Breast epithelium (tissue), 4 donors: ENCODE data around the gene PRKAR1B. TPM values are rescaled to one million over a fixed set of nuclear protein-coding genes. Genes with fewer than 3 reads are reported as not detected.

Experiments used
- DNase-seq, 2 donors: peaks; one replicate each; pipeline ENCODE4 v3.0.0-alpha.2; 2019; ENCODE audit warnings: low spot score in 2 of 2
- H3K27ac ChIP-seq, 2 donors: fragments of 200-600 bp; sonication (generic) in 1 of 2; one replicate each; pipeline ENCODE4 v1.5.1; 2016 to 2019; ENCODE audit warnings: mild to moderate bottlenecking in 1 of 2
- H3K27me3 ChIP-seq, 2 donors: fragments of 200-600 bp; sonication (generic) in 1 of 2; one replicate each; pipeline versions ENCODE4 v1.5.1 to v1.6.0; 2017 to 2019; ENCODE audit warnings: control low read depth in 1 of 2, mild to moderate bottlenecking in 1 of 2
- H3K36me3 ChIP-seq: fragments of 200-600 bp; one replicate; pipeline ENCODE4 v1.5.1; 2019
- H3K4me1 ChIP-seq, 2 donors: fragments of 200-600 bp; sonication (generic); one replicate each; pipeline ENCODE4 v1.5.1; 2016 to 2019; ENCODE audit warnings: control low read depth in 1 of 2
- H3K4me3 ChIP-seq, 3 donors: fragments of 200-600 bp; sonication (generic); 1 replicate in 2 of 3; 2 replicates in 1 of 3; pipeline ENCODE4 v1.5.1; 2016 to 2019; ENCODE audit warnings: mild to moderate bottlenecking in 3 of 3, moderate library complexity in 2 of 3
- H3K9me3 ChIP-seq, 2 donors: fragments of 200-600 bp; sonication (generic) in 1 of 2; one replicate each; pipeline ENCODE4 v1.5.1; 2016 to 2019; ENCODE audit warnings: control low read depth in 1 of 2
- POLR2A ChIP-seq: fragments of 450-650 bp; IDR thresholded peaks from one replicate; pipeline ENCODE4 v1.6.1; 2016; ENCODE audit warnings: antibody characterized with exemption, mild to moderate bottlenecking, moderate library complexity
- POLR2AphosphoS5 ChIP-seq, 3 donors: sonication (generic); formaldehyde crosslinking; IDR thresholded peaks; one replicate each; pipeline ENCODE4 v1.6.1; 2017; ENCODE audit warnings: antibody characterized with exemption in 3 of 3
- intact Hi-C: fragments of 100-400 bp; cut with DNase I; formaldehyde crosslinking; loops from one replicate; pipeline ENCODE4 v1.15.1; 2023; ENCODE audit warnings: low total_unique reads
- total RNA-seq, 3 donors: library from RNA; depleted of rRNA; stranded (reverse); fragments of >200 nt; gene quantifications; one replicate each; pipeline ENCODE4 v1.1.0, GENCODE V29; 2016
- TF ChIP-seq, protein P1 (sequence below), 3 donors: fragments of 450-650 bp; IDR thresholded peaks; one replicate each; pipeline ENCODE4 v1.5.1; 2016 to 2017; ENCODE audit warnings: antibody characterized with exemption in 3 of 3, mild to moderate bottlenecking in 3 of 3, moderate library complexity in 3 of 3

The PRKAR1B gene
- total RNA-seq, 3 donors from 2014 or later: 3.7 to 10.5 (median 7.9) TPM

DNA sequence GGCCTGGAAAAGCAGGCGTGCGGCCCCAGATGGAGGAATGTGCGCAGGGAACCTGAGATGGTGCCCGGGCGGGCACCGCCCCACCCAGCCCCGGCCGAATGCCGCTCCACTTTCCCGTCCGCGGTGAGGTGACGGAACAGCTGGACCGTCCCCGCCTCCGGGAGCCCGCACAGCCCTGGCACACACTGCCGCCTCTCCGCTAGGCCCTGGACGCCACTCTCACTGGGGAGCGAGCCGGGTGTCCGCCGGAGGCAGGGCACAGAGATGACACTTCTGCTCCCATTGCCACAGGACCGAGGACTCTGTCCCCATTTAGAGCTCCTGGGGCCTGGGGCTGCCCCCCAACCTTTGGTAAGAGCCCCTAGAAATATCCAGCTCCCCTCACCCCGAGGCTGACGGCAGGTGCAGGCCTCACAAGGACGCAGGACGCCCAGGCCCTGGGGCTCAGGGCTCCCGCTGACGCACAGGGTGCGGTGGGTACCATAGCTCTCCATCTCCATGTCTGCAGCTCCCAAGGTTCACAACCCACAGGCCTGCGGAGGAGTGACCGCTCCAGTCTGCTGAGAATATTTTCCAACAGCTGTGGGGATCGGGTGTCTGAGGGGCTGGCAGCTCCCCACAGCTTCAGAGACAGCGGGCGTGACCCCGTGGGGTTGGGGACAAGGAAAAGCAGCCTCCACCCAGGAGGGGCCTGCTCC, 155.2 kb downstream of the PRKAR1B start:
- TF ChIP-seq POLR2AphosphoS5 (IDR thresholded peaks at IDR 0.05) (no peak), POLR2A (no peak)
- TF ChIP-seq, protein P1, sequence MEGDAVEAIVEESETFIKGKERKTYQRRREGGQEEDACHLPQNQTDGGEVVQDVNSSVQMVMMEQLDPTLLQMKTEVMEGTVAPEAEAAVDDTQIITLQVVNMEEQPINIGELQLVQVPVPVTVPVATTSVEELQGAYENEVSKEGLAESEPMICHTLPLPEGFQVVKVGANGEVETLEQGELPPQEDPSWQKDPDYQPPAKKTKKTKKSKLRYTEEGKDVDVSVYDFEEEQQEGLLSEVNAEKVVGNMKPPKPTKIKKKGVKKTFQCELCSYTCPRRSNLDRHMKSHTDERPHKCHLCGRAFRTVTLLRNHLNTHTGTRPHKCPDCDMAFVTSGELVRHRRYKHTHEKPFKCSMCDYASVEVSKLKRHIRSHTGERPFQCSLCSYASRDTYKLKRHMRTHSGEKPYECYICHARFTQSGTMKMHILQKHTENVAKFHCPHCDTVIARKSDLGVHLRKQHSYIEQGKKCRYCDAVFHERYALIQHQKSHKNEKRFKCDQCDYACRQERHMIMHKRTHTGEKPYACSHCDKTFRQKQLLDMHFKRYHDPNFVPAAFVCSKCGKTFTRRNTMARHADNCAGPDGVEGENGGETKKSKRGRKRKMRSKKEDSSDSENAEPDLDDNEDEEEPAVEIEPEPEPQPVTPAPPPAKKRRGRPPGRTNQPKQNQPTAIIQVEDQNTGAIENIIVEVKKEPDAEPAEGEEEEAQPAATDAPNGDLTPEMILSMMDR (IDR thresholded peaks at IDR 0.05): no peak
- no peak for DNase-seq
- Histone ChIP-seq H3K27me3 (no peaks in the 10 kb centered on the region), H3K27ac (no peak overlapping the region), H3K4me3 (no peak overlapping the region), H3K36me3 (no peaks in the 10 kb centered on the region), H3K9me3 (no peaks in the 10 kb centered on the region), H3K4me1 (no peaks in the 10 kb centered on the region)
- intact Hi-C loops: no loop called here

DNA sequence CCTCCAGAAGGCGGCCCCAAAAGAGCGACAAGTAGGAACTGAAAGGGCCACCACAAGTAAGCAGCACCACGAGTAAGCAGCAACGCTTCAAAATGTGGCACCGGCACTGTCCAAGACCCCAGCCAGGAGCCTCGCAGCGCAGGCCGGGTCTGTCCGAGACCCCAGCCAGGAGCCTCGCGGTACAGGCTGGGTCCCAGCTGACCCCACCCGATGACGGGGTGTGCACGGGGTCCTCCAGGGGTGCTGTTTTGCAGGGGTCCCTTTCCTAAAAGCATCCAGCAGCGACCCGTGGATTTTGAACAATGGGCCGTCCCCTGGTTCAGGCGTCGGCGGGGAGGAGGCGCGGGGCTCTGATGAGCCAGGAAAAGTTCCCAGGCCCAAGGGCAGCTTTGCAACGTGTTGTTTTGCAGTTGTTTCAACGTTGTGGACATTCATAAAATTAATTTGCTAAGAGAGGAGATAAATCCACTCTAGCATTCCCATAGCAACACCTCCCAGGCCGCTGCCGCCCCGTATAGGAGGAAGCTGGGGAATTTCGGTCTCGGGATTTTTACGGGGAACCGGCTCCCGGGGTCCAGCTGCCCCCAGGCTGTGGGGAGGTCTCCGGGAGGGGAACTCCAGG, 155.9 kb downstream of the PRKAR1B start:
- Histone ChIP-seq H3K36me3 (no peaks in the 10 kb centered on the region), H3K4me3 (no peak overlapping the region), H3K4me1 (no peaks in the 10 kb centered on the region), H3K9me3 (no peaks in the 10 kb centered on the region), H3K27ac (no peak overlapping the region), H3K27me3 (no peaks in the 10 kb centered on the region)
- TF ChIP-seq, protein P1 (IDR thresholded peaks at IDR 0.05): no peak
- TF ChIP-seq POLR2A (no peak), POLR2AphosphoS5 (IDR thresholded peaks at IDR 0.05) (no peak)
- intact Hi-C loops: no loop called here
- no peak for DNase-seq

DNA sequence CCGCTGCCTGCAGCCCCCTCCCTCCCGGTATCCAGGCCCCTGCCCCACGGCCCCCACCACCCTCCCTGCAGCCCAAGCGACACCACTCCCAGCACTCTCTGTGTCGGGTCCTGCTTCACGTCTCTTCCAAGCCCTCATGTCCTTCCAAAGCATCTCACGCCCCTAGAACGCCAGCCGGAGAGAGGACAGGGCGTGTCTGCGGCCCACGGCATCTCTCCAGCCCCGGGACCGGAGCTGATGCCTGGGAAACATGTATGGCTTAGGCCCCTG, 156.3 kb downstream of the PRKAR1B start:
- H3K27ac ChIP-seq: no peak overlapping the region
- TF ChIP-seq POLR2A (no peak), POLR2AphosphoS5 (IDR thresholded peaks at IDR 0.05) (no peak)
- TF ChIP-seq, protein P1 (IDR thresholded peaks at IDR 0.05): no peak
- intact Hi-C loops: no loop called here
- no peaks in the 10 kb centered on the region for H3K36me3 ChIP-seq
- H3K9me3 ChIP-seq: no peaks in the 10 kb centered on the region
- H3K27me3 ChIP-seq: no peaks in the 10 kb centered on the region
- no peak overlapping the region for H3K4me3 ChIP-seq
- DNase-seq: no peak
- no peaks in the 10 kb centered on the region for H3K4me1 ChIP-seq

DNA sequence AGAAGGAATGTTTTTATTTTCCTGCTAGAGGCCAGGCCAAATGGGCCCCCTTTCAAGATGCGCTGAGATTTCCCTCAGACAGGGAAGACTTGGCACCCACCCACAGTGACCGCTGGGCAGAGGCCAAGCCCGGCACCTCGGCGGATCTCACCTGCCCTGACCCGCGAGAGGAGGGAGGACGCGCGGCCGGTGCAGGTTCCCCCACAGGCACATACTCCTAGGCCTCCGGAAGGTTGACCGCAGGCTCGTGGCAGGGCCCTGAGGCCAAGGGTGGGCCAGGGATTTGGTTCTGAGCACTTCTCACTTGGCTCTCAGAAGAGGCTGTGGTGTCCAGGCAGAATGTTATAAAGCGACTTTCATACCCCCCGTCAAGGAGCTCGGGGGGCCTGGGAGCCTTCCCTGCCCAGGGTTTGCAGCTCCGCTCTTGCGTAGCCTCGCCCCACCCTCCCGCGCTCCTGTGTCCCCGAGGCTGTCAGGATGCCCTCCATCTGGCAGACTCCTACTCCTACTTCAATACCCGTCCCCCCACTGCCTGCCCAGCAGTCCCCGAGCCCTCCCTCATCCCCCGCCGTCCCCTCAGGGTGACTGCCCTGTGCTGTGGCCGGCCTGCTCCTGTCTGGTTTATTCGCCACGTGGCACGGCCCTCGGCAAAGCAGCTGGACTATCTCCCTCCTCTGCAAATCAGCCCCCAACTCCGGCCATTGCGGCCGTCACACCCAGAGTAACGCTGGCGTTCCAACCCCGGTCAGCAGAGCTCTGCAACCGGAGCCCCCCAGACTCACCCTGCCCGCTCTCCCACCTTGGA, 156.9 kb downstream of the PRKAR1B start:
- Histone ChIP-seq H3K36me3 (no peaks in the 10 kb centered on the region), H3K9me3 (no peaks in the 10 kb centered on the region), H3K4me3 (no peak overlapping the region), H3K4me1 (no peaks in the 10 kb centered on the region), H3K27ac (no peak overlapping the region), H3K27me3 (no peaks in the 10 kb centered on the region)
- TF ChIP-seq, protein P1 (IDR thresholded peaks at IDR 0.05): no peak
- no peak for TF ChIP-seq POLR2AphosphoS5 (IDR thresholded peaks at IDR 0.05)
- no peak for TF ChIP-seq POLR2A
- intact Hi-C loops: no loop called here
- DNase-seq: no peak
